SU-DHL-6 (cell line): ENCODE data around the gene FBXO42.

Source experiments
- EZH2phosphoT487 ChIP-seq: fragments of 200-600 bp; sonication (generic), shearing (Covaris generic); conservative IDR thresholded peaks from 2 replicates; pipeline ENCODE4 v1.6.1; 2018; ENCODE audit warnings: mild to moderate bottlenecking, antibody characterized with exemption, low read length, moderate library complexity, mixed read lengths
- TF ChIP-seq, protein P1 (sequence below): fragments of 200-600 bp; sonication (generic); IDR thresholded peaks from one replicate; pipeline ENCODE4 v1.5.1; 2017; ENCODE audit warnings: antibody characterized with exemption, mild to moderate bottlenecking, low read length, moderate library complexity; ENCODE audit not compliant: insufficient read depth, poor library complexity, severe bottlenecking

GRCh38 chr1:16212251-16212961 is 139.9 kb downstream of the FBXO42 start, which contains the start of gene ARHGEF19:
- TF ChIP-seq, protein P1, sequence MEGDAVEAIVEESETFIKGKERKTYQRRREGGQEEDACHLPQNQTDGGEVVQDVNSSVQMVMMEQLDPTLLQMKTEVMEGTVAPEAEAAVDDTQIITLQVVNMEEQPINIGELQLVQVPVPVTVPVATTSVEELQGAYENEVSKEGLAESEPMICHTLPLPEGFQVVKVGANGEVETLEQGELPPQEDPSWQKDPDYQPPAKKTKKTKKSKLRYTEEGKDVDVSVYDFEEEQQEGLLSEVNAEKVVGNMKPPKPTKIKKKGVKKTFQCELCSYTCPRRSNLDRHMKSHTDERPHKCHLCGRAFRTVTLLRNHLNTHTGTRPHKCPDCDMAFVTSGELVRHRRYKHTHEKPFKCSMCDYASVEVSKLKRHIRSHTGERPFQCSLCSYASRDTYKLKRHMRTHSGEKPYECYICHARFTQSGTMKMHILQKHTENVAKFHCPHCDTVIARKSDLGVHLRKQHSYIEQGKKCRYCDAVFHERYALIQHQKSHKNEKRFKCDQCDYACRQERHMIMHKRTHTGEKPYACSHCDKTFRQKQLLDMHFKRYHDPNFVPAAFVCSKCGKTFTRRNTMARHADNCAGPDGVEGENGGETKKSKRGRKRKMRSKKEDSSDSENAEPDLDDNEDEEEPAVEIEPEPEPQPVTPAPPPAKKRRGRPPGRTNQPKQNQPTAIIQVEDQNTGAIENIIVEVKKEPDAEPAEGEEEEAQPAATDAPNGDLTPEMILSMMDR, result no peak
- no peak for TF ChIP-seq EZH2phosphoT487
